Measurements from ENCODE around the gene GRM6.

DNA sequence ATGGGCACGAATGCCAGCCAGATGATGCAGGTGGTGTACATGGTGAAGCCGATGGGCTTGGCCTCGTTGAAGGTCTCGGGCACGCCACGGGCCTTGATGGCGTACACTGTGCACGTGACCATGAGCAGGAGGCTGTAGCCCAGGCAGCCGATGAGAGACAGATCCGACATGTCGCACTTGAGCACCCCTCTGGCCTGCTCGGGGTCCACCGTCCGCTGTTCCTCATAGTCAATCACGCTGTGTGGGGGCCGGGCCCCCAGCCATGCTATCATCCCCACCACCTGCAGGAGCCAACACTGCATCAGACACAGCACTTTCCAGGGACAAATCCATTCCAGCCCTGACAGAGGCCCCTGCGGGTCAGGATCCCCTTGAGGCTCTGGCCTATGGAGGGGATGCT, 12.2 kb downstream of the GRM6 start:
- TF ChIP-seq POLR2A (IDR thresholded peaks at IDR 0.05; ENCODE audit: low read depth, low read length): no peak
- no peak for TF ChIP-seq POLR2AphosphoS5 (IDR thresholded peaks at IDR 0.05; ENCODE audit: low read depth, low read length)
- no peak for TF ChIP-seq TAF1 (IDR thresholded peaks at IDR 0.05; ENCODE audit: borderline replicate concordance, low read depth, low read length)

Data from GM12892 (cell line).